GM23248 (cell line): Measurements from ENCODE around the gene IKZF1.

Experiments used
- EZH2 ChIP-seq: fragments of 200-600 bp; sonication (generic); IDR thresholded peaks from 2 replicates; pipeline ENCODE4 v1.6.1; 2018; ENCODE audit warnings: antibody characterized with exemption, mild to moderate bottlenecking; ENCODE audit not compliant: insufficient read depth, poor library complexity, severe bottlenecking
- EZH2phosphoT487 ChIP-seq: fragments of 200-600 bp; sonication (generic); IDR thresholded peaks from 2 replicates; pipeline ENCODE4 v1.6.1; 2018; ENCODE audit warnings: antibody characterized with exemption, moderate library complexity, mild to moderate bottlenecking, low read depth; ENCODE audit not compliant: insufficient read depth

GRCh38 chr7:50336894-50337703 lies 32.6 kb downstream of the IKZF1 start:
- TF ChIP-seq EZH2 (no peak), EZH2phosphoT487 (no peak)
